GM19397 (cell line): Measurements from ENCODE around the gene MAMDC2.
"Not testable (repeated sequence)": the region's sequence is repeated elsewhere in the genome, so short reads cannot be mapped to it uniquely, and the experiment has no call there.

Experiments
- ATAC-seq: cut with Tn5 transposase; IDR thresholded peaks from one replicate; pipeline ENCODE4 v1.9.1; 2021; ENCODE audit warnings: mild to moderate bottlenecking, moderate library complexity; ENCODE audit not compliant: unreplicated experiment

Gene MAMDC2

GRCh38 chr9:70035691-70036090 is 8.0 kb upstream of the MAMDC2 start:
- no peak for ATAC-seq

GRCh38 chr9:70036641-70037040 is 7.0 kb upstream of the MAMDC2 start:
- ATAC-seq: no peak

- not testable (repeated sequence) for ATAC-seq
Measured at GRCh38 chr9:70038171-70038621, 5.5 kb upstream of the MAMDC2 start.

GRCh38 chr9:70040376-70040903 is 3.2 kb upstream of the MAMDC2 start:
- ATAC-seq: no peak

GRCh38 chr9:70042461-70043215 is 1.0 kb upstream of the MAMDC2 start:
- no peak for ATAC-seq

DNA sequence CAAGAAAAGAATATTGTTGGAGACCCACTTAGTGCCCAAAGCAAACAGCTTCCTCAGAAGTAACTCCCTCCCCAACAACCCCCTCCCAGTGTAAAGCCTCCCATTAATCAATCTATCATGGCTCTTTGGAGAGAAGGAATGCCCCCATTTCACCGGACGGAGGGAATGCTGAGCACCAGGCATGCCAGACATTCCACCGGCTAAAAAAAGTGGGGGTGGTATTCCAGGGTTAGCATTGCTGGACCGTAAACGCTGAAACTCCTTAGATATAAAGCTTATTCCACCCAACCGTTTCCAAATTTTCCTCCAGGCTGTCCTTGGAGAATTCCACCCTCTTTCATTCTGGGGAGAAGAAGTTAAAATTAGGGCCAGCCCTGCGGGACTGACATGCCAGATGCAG is 363 bp upstream of the MAMDC2 start:
- no peak for ATAC-seq

GRCh38 chr9:70044490-70045307 is 1.1 kb downstream of the MAMDC2 start:
- ATAC-seq: no peak

- ATAC-seq: no peak
Measured at GRCh38 chr9:70045452-70045851, 1.8 kb downstream of the MAMDC2 start.

GRCh38 chr9:70046274-70047070 is 2.8 kb downstream of the MAMDC2 start:
- ATAC-seq: no peak

- ATAC-seq: no peak
Measured at GRCh38 chr9:70049236-70049635, 5.6 kb downstream of the MAMDC2 start.

DNA sequence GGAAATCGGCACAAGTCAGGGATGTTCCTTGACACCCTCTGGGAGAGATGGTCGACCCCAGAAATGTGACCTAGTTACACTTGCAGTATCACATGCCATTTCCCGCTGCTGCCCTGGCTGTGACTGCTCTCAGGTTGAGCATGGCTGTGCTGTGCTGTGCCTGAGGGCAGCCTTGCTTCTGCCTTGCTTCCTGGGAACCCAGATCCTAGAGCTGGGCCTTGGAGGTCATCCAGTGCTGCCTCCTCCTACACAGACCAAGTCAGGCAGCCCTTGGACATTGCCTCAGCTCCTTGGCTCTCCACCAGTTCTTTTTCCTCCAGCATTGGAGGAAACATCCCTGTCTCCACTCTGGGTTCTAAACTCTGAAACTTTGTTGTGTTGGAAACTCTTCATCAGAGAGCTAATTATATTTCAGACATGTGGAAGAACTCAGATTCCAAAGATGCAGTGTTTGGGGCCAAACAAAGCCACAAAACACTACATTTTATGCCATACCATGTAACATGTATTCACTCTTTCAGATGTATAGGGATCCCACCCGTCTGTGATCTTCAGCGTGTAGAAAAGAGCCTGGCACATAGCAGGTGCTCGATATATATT is 6.1 kb downstream of the MAMDC2 start:
- ATAC-seq: no peak

GRCh38 chr9:70052768-70053167 is 9.1 kb downstream of the MAMDC2 start:
- ATAC-seq: no peak

DNA sequence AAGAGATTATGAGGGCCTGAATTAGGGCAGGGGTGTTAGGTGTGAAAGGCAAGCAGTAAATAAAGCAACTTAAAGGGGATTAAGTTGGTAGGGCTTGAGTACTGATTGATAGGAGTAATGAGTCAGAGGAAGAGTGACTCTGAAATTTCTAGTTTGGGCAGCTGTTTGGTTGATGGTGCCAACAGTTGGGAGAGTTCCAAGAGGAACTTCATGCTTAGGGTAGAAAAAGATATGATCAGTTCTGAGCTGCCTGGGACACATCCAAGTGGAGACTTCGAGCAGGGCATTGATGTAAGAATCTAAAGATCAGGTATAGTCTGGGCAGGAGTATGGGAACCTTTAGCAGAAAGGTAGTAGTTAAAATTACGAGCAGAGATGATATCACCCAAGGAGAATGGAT is 10.2 kb downstream of the MAMDC2 start:
- no peak for ATAC-seq

DNA sequence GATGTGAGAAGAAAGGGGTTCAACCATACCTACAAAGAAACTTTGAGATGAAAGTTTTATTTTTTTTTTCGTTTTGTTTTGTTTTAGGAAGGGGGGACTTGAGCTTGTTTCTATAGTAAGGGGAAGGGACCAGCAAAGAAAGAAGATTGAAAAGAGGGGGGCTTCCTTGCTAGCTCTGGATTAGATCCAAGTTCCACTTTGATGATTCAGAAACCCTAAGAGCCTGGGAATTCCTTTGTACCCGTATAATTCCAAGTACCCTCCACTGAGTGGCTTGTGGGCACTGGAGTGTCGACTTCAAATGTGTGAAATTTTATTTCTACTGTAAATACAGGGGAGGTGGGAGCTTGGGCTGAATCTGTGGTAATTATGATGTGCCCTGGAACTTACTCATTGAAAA is 10.9 kb downstream of the MAMDC2 start:
- no peak for ATAC-seq

DNA sequence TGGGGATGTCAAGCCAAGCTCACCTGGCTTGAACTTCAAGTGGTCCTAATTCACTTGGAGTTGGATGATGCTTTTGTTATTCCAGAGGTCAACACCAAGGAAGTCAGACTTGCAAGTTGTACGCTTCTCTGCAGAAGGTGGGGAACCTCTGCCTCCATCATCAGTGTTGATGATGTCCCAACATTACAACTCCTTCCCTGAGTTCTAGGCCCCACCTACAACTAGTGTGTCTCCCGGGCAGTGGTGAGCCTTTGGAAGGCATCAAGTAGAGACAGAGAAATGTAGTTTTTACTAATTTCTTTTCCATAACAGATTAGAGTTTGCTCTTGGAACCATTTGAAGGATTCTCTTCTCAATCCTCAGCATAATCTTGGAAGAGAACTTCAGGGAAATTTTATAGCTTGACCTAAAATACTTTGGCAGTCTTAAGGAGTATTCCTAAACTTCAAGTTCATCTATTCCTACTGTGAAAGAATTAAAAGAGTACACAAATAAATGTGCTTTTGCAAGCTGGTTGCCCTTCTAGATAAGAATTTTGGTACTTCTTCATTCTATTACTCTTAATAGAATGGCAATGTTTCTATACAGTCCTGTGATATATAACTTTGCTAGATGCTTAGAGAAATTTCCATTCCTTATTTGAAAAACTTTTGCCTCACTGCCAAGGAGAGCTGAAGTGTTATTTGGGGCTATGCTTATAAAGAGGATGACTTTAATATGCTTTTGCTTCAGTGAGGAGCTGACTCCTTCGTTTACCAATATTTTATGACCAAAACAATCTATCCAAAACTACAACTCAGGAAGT is 12.0 kb downstream of the MAMDC2 start:
- no peak for ATAC-seq

DNA sequence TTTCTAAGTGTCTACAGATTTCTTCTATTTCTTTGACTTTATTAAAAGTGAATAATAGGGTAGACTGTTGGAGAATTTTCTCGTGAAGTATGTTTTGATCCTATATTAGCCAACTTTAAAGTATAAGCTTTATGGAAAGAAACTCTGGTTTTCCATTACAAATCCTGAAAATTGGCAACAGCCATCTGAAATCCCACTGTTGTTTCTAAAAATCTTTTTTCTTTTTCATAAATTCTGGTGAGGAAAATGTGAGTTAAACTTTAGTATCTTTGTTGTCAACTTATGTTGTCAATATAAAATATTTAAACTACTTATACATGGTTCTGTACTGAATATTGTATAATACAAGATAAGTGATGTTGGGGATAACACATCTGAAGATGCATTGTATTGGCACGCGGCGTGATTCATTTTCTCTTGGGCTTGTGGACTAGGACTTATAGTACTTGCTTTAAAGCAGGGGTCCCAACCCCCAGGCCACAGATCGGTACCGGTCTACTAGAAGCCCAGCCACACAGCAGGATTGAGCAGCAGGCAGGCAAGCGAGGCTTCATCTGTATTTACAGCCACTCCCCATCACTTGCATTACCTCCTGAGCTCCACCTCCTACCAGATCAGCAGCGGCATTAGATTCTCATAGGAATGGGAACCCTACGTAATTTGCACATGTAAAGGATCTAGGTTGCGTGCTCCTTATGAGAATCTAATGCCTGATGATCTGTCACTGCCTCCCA is 12.7 kb downstream of the MAMDC2 start:
- no peak for ATAC-seq

DNA sequence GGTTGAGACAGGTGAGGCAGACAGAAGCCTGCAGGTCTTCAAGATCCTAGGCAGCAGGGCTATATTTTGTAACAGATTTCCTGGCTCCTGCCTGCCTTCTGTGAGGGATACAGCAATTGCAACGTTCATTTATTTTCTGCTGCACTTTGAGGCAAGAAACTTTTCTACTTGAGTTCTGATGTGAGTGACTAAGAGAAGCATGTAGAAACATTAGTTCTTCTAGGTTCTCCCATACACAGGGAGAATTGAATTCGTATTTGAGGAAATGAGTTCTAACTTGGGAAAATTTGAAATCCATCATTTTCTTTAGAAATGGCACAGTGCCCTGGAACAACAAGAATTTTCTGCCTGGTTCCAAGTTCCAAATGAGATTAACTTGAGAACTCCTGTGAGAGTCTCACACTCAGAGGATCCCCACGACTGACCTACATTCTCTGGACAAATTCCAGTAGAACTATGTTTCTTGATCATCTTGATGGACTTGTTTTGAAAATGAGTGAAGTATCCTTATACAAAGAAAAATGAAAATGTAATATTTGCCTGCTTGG is 15.0 kb downstream of the MAMDC2 start:
- ATAC-seq: no peak

GRCh38 chr9:70060148-70060882 is 16.7 kb downstream of the MAMDC2 start:
- no peak for ATAC-seq
